ENCODE results near the gene KIRREL3. TPM values are rescaled to one million over a fixed set of nuclear protein-coding genes. Genes with fewer than 3 reads are reported as not detected.

KIRREL3 gene
- total and polyA plus RNA-seq, 9 of the 15 experiments (the other 6 are each of a cell fraction or from before 2014, with no cell fraction given), result 0.04 to 0.10 TPM; not detected in 7

DNA sequence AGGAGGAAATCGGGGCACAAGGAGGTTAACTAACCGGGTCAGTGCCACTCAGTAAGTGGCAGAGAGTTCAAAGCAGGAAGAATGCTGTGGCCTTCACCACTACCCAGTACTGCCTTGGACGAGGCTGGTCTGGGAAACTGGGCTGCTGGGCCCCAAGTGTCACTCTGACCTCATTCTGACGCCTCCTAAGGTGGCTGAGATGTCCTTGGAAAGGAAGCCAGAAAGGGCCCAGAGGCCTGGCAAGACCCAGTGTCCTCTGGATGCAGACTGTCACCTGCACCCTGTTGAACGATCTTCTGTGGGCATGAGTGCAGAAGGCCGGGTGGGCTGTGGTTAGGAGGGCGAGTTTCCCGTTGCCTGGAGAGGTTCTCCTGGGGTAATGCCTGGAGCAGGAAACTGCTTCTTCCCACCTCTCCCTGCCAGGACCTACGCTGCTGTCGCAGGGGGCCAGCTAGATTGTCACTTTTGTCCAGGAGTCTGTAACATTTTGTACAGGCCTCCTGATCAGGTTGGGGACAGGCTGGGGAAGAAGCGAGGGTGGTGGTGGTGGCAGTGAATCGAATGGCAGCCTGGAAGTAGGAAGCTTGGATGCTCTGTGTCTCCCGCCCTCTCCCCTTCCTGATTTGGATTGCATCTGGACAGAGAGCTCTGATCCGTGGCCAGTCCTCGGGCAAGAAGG, 540.0 kb downstream of the KIRREL3 start:
- no peak for TF ChIP-seq MTA2 (IDR thresholded peaks at IDR 0.05; ENCODE audit: low read depth)
- TF ChIP-seq ZNF584 (CRISPR knock-in tag; IDR thresholded peaks at IDR 0.05; ENCODE audit: low read depth), result no peak
- TF ChIP-seq HLTF (IDR thresholded peaks at IDR 0.05), result no peak
- no peak for TF ChIP-seq SMC3 (conservative IDR thresholded peaks at IDR 0.05; ENCODE audit: insufficient read depth, low read depth, low read length)
- TF ChIP-seq ZNF785 (CRISPR knock-in tag; IDR thresholded peaks at IDR 0.05), result no peak
- Histone ChIP-seq H3K27me3 (ENCODE audit: control insufficient read depth in 2 of 2, insufficient read depth in 2 of 2, low read length in 2 of 2) (peaks cover 30 to 84% of the 10 kb centered on the region in 2 experiments; a peak in 4 of 5 replicates), H3K27ac (ENCODE audit: extremely low read depth, low read depth, low read length) (no peak overlapping the region), H2AFZ (ENCODE audit: low read depth, low read length) (no peak overlapping the region), H3K9me1 (ENCODE audit: control insufficient read depth, insufficient read depth, low read length) (no peaks in the 10 kb centered on the region), H3K9me3 (replicated peaks; ENCODE audit: control insufficient read depth, insufficient read depth, low read depth, low read length) (no peaks in the 10 kb centered on the region), H3K9ac (ENCODE audit: insufficient read depth in 1 of 2, low read depth in 2 of 2, low read length in 2 of 2) (no peak overlapping the region), H3K4me2 (ENCODE audit: insufficient read depth, low read length) (no peak overlapping the region), H3K4me1 (replicated peaks in 1 of 2; ENCODE audit: control insufficient read depth in 2 of 2, insufficient read depth in 2 of 2, low read length in 2 of 2) (no peaks in the 10 kb centered on the region; a peak in 1 of 5 replicates), H3K4me3 (no peak overlapping the region), H3K36me3 (ENCODE audit: control insufficient read depth, insufficient read depth, low read length) (no peaks in the 10 kb centered on the region), H3K79me2 (ENCODE audit: control insufficient read depth, insufficient read depth, low read length) (no peaks in the 10 kb centered on the region), H4K20me1 (replicated peaks; ENCODE audit: control insufficient read depth, insufficient read depth, low read length) (0 out of 2 replicates have a peak, but pooled peaks cover 6% of the 10 kb centered on the region)
- 0% methylated on average over 15 of the region's 15 CpGs for WGBS (ENCODE audit: insufficient coverage, low coverage, missing lambda C conversion rate)
- FAIRE-seq (no peak), ATAC-seq (no peak), DNase-seq (ENCODE audit: extremely low read depth in 1 of 4, low spot score in 3 of 4) (no peak)
- in situ Hi-C loops (cut with MboI), result no loop called here
- BruUV-seq (replicated peaks), result no TSS peak
- intact Hi-C loops (cut with micrococcal nuclease), result no loop called here
- CTCF ChIA-PET (ENCODE audit: low intra/inter-chr PET ratio), result no interaction called here
- POLR2A ChIA-PET, result no interaction called here

- no peak for DNase-seq (ENCODE audit: extremely low read depth in 1 of 4, low spot score in 3 of 4)
- no peak for TF ChIP-seq POU5F1 (IDR thresholded peaks at IDR 0.05; ENCODE audit: borderline replicate concordance, low read depth, low read length, partially characterized antibody)
- TF ChIP-seq ZBTB1 (CRISPR knock-in tag; IDR thresholded peaks at IDR 0.05; ENCODE audit: borderline replicate concordance, low read depth), result no peak
- TF ChIP-seq RUNX1 (IDR thresholded peaks at IDR 0.05; ENCODE audit: low read depth), result no peak
- no peak for TF ChIP-seq FOXJ3 (CRISPR knock-in tag; IDR thresholded peaks at IDR 0.05)
- TF ChIP-seq YY1 (IDR thresholded peaks at IDR 0.05; ENCODE audit: borderline replicate concordance in 1 of 3, control insufficient read depth in 1 of 3, extremely low read depth in 1 of 3, insufficient read depth in 3 of 3, insufficient read length in 1 of 3, insufficient replicate concordance in 2 of 3, low read depth in 1 of 3, low read length in 2 of 3), result no peak
- 0 out of 2 replicates have a peak, but pooled peaks have one; percentile 15 for TF ChIP-seq ZNF316 (IDR thresholded peaks at IDR 0.05)
- no peak for TF ChIP-seq POLR2A (conservative IDR thresholded peaks at IDR 0.05)
- no peak for TF ChIP-seq HEY1 (CRISPR knock-in tag; IDR thresholded peaks at IDR 0.05; ENCODE audit: borderline replicate concordance)
- TF ChIP-seq POLR2G (IDR thresholded peaks at IDR 0.05; ENCODE audit: low read depth, low read length), result no peak
- TF ChIP-seq SRSF1 (IDR thresholded peaks at IDR 0.05; ENCODE audit: low read depth, low read length), result no peak
- TF ChIP-seq SLC30A9 (CRISPR knock-in tag; IDR thresholded peaks at IDR 0.05), result no peak
- 0 out of 2 replicates have a peak, but pooled peaks have one; percentile 10 for TF ChIP-seq MAFG (tag; conservative IDR thresholded peaks at IDR 0.05)
Observed at GRCh38 chr11:126459691-126460281, 540.8 kb downstream of the KIRREL3 start.

More at GRCh38 chr11:126459691-126460281, 540.8 kb downstream of the KIRREL3 start:
- in situ Hi-C loops (cut with MboI), result no loop called here
- CTCF ChIA-PET (ENCODE audit: low intra/inter-chr PET ratio), result no interaction called here
- Histone ChIP-seq H3K4me2 (ENCODE audit: insufficient read depth, low read length) (no peak overlapping the region), H3K27ac (ENCODE audit: extremely low read depth, low read depth, low read length) (no peak overlapping the region), H3K9ac (ENCODE audit: insufficient read depth in 1 of 2, low read depth in 2 of 2, low read length in 2 of 2) (no peak overlapping the region), H2AFZ (ENCODE audit: low read depth, low read length) (no peak overlapping the region), H3K9me3 (replicated peaks; ENCODE audit: control insufficient read depth, insufficient read depth, low read depth, low read length) (no peaks in the 10 kb centered on the region), H3K27me3 (ENCODE audit: control insufficient read depth in 2 of 2, insufficient read depth in 2 of 2, low read length in 2 of 2) (peaks cover 24 to 83% of the 10 kb centered on the region in 2 experiments; a peak in 4 of 5 replicates), H3K4me1 (replicated peaks in 1 of 2; ENCODE audit: control insufficient read depth in 2 of 2, insufficient read depth in 2 of 2, low read length in 2 of 2) (no peaks in the 10 kb centered on the region; a peak in 1 of 5 replicates), H3K36me3 (ENCODE audit: control insufficient read depth, insufficient read depth, low read length) (no peaks in the 10 kb centered on the region), H4K20me1 (replicated peaks; ENCODE audit: control insufficient read depth, insufficient read depth, low read length) (0 out of 2 replicates have a peak, but pooled peaks cover 6% of the 10 kb centered on the region), H3K79me2 (ENCODE audit: control insufficient read depth, insufficient read depth, low read length) (no peaks in the 10 kb centered on the region), H3K4me3 (no peak overlapping the region), H3K9me1 (ENCODE audit: control insufficient read depth, insufficient read depth, low read length) (no peaks in the 10 kb centered on the region)
- BruUV-seq (replicated peaks), result no TSS peak
- intact Hi-C loops (cut with micrococcal nuclease), result no loop called here
- FAIRE-seq, result no peak
- ATAC-seq, result no peak
- POLR2A ChIA-PET, result no interaction called here
- WGBS (ENCODE audit: insufficient coverage, low coverage, missing lambda C conversion rate), result 0% methylated on average over 4 of the region's 10 CpGs

Measured in K562 (cell line).